Right kidney (tissue), 9 donors: ENCODE results near the gene ERV3-1.
"Not testable (repeated sequence)": the region's sequence is repeated elsewhere in the genome, so short reads cannot be mapped to it uniquely, and the experiment has no call there.

ENCODE experiments used
- DNase-seq: peaks from one replicate; pipeline ENCODE4 v3.0.0-alpha.2; 2016
- long read RNA-seq, 8 donors: transcript quantifications; one replicate each; lab custom pipeline, GENCODE V29; 2026

The ERV3-1 gene
- long read RNA-seq, donor 1, transcript ERV3-1-201 (2 exons, 2,719 nt) = major isoform, 15 of 17 reads
- long read RNA-seq, donor 1, partial matches to known transcripts = 0 of 17 reads
- long read RNA-seq, donor 1, other reads (novel, unspliced or antisense) = 0 of 17 reads
- long read RNA-seq, donor 2, transcript ERV3-1-201 (2 exons, 2,719 nt) = major isoform, 6 of 6 reads
- long read RNA-seq, donor 2, partial matches to known transcripts = 0 of 6 reads
- long read RNA-seq, donor 2, other reads (novel, unspliced or antisense) = 0 of 6 reads
- long read RNA-seq, donor 3, transcript ERV3-1-201 (2 exons, 2,719 nt) = major isoform, 18 of 19 reads
- long read RNA-seq, donor 3, partial matches to known transcripts = 0 of 19 reads
- long read RNA-seq, donor 3, other reads (novel, unspliced or antisense) = 0 of 19 reads
- long read RNA-seq, donor 4, transcript ERV3-1-201 (2 exons, 2,719 nt) = major isoform, 13 of 15 reads
- long read RNA-seq, donor 4, partial matches to known transcripts = 0 of 15 reads
- long read RNA-seq, donor 4, other reads (novel, unspliced or antisense) = 0 of 15 reads
- long read RNA-seq, donor 5, transcript ERV3-1-201 (2 exons, 2,719 nt) = major isoform, 11 of 12 reads
- long read RNA-seq, donor 5, partial matches to known transcripts = 0 of 12 reads
- long read RNA-seq, donor 5, other reads (novel, unspliced or antisense) = 0 of 12 reads
- long read RNA-seq, donor 6, partial matches to known transcripts = 0 of 4 reads
- long read RNA-seq, donor 6, other reads (novel, unspliced or antisense) = 0 of 4 reads
- long read RNA-seq, donor 7, transcript ERV3-1-201 (2 exons, 2,719 nt) = major isoform, 18 of 19 reads
- long read RNA-seq, donor 7, partial matches to known transcripts = 0 of 19 reads
- long read RNA-seq, donor 7, other reads (novel, unspliced or antisense) = 0 of 19 reads
- long read RNA-seq, donor 8, transcript ERV3-1-201 (2 exons, 2,719 nt) = major isoform, 22 of 24 reads
- long read RNA-seq, donor 8, partial matches to known transcripts = 0 of 24 reads
- long read RNA-seq, donor 8, other reads (novel, unspliced or antisense) = 0 of 24 reads

- DNase-seq = peak; percentile 97
Measured at GRCh38 chr7:65006094-65006992, at the start of gene ERV3-1. TSS of gene ERV3-1 (minus strand) at chr7:65006687. CDS start at chr7:64993026, 13,661 bp downstream.

GRCh38 chr7:65055786-65056185 is 49.3 kb upstream of the ERV3-1 start:
- DNase-seq = not testable (repeated sequence)

GRCh38 chr7:65054466-65054994 is 48.0 kb upstream of the ERV3-1 start:
- DNase-seq = not testable (repeated sequence)

GRCh38 chr7:65051654-65052053 is 45.2 kb upstream of the ERV3-1 start:
- not testable (repeated sequence) for DNase-seq

- DNase-seq = not testable (repeated sequence)
Measured at GRCh38 chr7:65051139-65051538, 44.7 kb upstream of the ERV3-1 start.

GRCh38 chr7:65046329-65046728 is 39.8 kb upstream of the ERV3-1 start:
- DNase-seq = not testable (repeated sequence)

GRCh38 chr7:65045589-65045988 is 39.1 kb upstream of the ERV3-1 start:
- DNase-seq = not testable (repeated sequence)

GRCh38 chr7:65038767-65039166 is 32.3 kb upstream of the ERV3-1 start:
- peak; percentile 67 for DNase-seq

- peak; percentile 85 for DNase-seq
Measured at GRCh38 chr7:65037740-65038688, 31.5 kb upstream of the ERV3-1 start.

- DNase-seq = not testable (repeated sequence)
Measured at GRCh38 chr7:65036526-65036925, 30.0 kb upstream of the ERV3-1 start.

GRCh38 chr7:65035469-65035868 is 29.0 kb upstream of the ERV3-1 start:
- DNase-seq = not testable (repeated sequence)

- not testable (repeated sequence) for DNase-seq
Measured at GRCh38 chr7:65034120-65034782, 27.8 kb upstream of the ERV3-1 start.

GRCh38 chr7:65033391-65033790 is 26.9 kb upstream of the ERV3-1 start:
- not testable (repeated sequence) for DNase-seq

GRCh38 chr7:65025023-65025422 is 18.5 kb upstream of the ERV3-1 start:
- DNase-seq = not testable (repeated sequence)

GRCh38 chr7:65020978-65021377 is 14.5 kb upstream of the ERV3-1 start:
- DNase-seq = not testable (repeated sequence)

- DNase-seq = not testable (repeated sequence)
Measured at GRCh38 chr7:65009881-65010280, 3.4 kb upstream of the ERV3-1 start.

GRCh38 chr7:65009394-65009793 is 2.9 kb upstream of the ERV3-1 start:
- not testable (repeated sequence) for DNase-seq

- not testable (repeated sequence) for DNase-seq
Measured at GRCh38 chr7:65007036-65007435, 549 bp upstream of the ERV3-1 start.

- no peak for DNase-seq
Measured at GRCh38 chr7:65004575-65004974, 1.9 kb downstream of the ERV3-1 start.
